MM.1S (cell line): Measurements from ENCODE around the gene ZNF664.
A peak's percentile ranks its signal among the peaks of the same experiment; 100 is the strongest.

Experiments used
- DNase-seq: peaks from one replicate; pipeline ENCODE4 v3.0.0-alpha.2; 2015
- H2AFZ ChIP-seq: fragments of 300-600 bp; sonication (generic); 2 replicates; pipeline ENCODE4 v1.6.0; 2016; ENCODE audit warnings: antibody characterized with exemption, low read length
- H3F3A ChIP-seq: fragments of 300-600 bp; sonication (generic); 2 replicates; pipeline ENCODE4 v1.6.1; 2016; ENCODE audit warnings: mild to moderate bottlenecking, antibody characterized with exemption, low read length, moderate library complexity, mixed read lengths; ENCODE audit not compliant: insufficient read depth
- H3K27ac ChIP-seq: fragments of 300-600 bp; sonication (generic); 2 replicates; pipeline ENCODE4 v1.5.1; 2016; ENCODE audit warnings: mild to moderate bottlenecking, low read length
- H3K27me3 ChIP-seq: fragments of 300-600 bp; sonication (generic); replicated peaks from 2 replicates; pipeline ENCODE4 v1.6.0; 2016; ENCODE audit warnings: low read length; ENCODE audit not compliant: insufficient read depth
- H3K36me3 ChIP-seq: fragments of 300-600 bp; sonication (generic); replicated peaks from 2 replicates; pipeline ENCODE4 v1.6.1; 2016; ENCODE audit warnings: mild to moderate bottlenecking, low read length, mixed read lengths; ENCODE audit not compliant: insufficient read depth
- H3K4me1 ChIP-seq: fragments of 300-600 bp; sonication (generic); 2 replicates; pipeline ENCODE4 v1.6.1; 2016; ENCODE audit warnings: low read length, mixed read lengths
- H3K4me2 ChIP-seq: fragments of 300-600 bp; sonication (generic); 2 replicates; pipeline ENCODE4 v1.6.0; 2016; ENCODE audit warnings: low read depth, low read length
- H3K4me3 ChIP-seq: fragments of 300-600 bp; sonication (generic); 2 replicates; pipeline ENCODE4 v1.5.1; 2016; ENCODE audit warnings: low read length, mixed read lengths
- H3K79me2 ChIP-seq: fragments of 300-600 bp; sonication (generic); 2 replicates; pipeline ENCODE4 v1.6.1; 2016; ENCODE audit warnings: mixed run types, low read length, mixed read lengths
- H3K9ac ChIP-seq: fragments of 300-600 bp; sonication (generic); 2 replicates; pipeline ENCODE4 v1.6.1; 2016; ENCODE audit warnings: low read length, mixed read lengths
- H3K9me2 ChIP-seq: fragments of 300-600 bp; sonication (generic); replicated peaks from 2 replicates; pipeline ENCODE4 v1.6.1; 2016; ENCODE audit warnings: mild to moderate bottlenecking, low read length, mixed read lengths; ENCODE audit not compliant: insufficient read depth
- H3K9me3 ChIP-seq: fragments of 300-600 bp; sonication (generic); replicated peaks from 2 replicates; pipeline ENCODE4 v1.6.1; 2016; ENCODE audit warnings: mild to moderate bottlenecking, low read length, mixed read lengths; ENCODE audit not compliant: insufficient read depth
- H4K20me1 ChIP-seq: fragments of 300-600 bp; sonication (generic); 2 replicates; pipeline ENCODE4 v1.6.1; 2016; ENCODE audit warnings: mild to moderate bottlenecking, low read length, moderate library complexity, mixed read lengths; ENCODE audit not compliant: insufficient read depth
- CTCF ChIP-seq: fragments of 300-600 bp; sonication (generic); IDR thresholded peaks from 2 replicates; pipeline ENCODE4 v1.5.1; 2016; ENCODE audit warnings: antibody characterized with exemption, low read length, mixed read lengths
- EZH2 ChIP-seq: fragments of 300-600 bp; sonication (generic); optimal IDR thresholded peaks from 2 replicates; pipeline ENCODE3; 2017; ENCODE audit warnings: low read depth, mild to moderate bottlenecking, antibody characterized with exemption, low read length, mixed read lengths
- EZH2phosphoT487 ChIP-seq: fragments of 300-600 bp; sonication (generic); IDR thresholded peaks from 2 replicates; pipeline ENCODE4 v1.6.1; 2018; ENCODE audit warnings: antibody characterized with exemption, low read length

ZNF664 gene

GRCh38 chr12:124036657-124037109 lies 63.7 kb downstream of the ZNF664 start:
- no peaks in the 10 kb centered on the region for H3K27me3 ChIP-seq
- H3K9me2 ChIP-seq, result no peaks in the 10 kb centered on the region
- H3K9me3 ChIP-seq, result no peaks in the 10 kb centered on the region
- no peaks in the 10 kb centered on the region for H3K79me2 ChIP-seq
- no peak overlapping the region for H3K4me2 ChIP-seq
- H3K9ac ChIP-seq, result no peak overlapping the region
- no peaks in the 10 kb centered on the region for H3F3A ChIP-seq
- DNase-seq, result peak; percentile 10
- H3K4me3 ChIP-seq, result no peak overlapping the region
- H2AFZ ChIP-seq, result no peak overlapping the region
- no peaks in the 10 kb centered on the region for H4K20me1 ChIP-seq
- no peak overlapping the region for H3K27ac ChIP-seq
- TF ChIP-seq EZH2phosphoT487 (no peak), CTCF (peak; percentile 64)
- H3K4me1 ChIP-seq, result peaks cover 7% of the 10 kb centered on the region; the same call in 1 of the 2 replicates
- H3K36me3 ChIP-seq, result no peaks in the 10 kb centered on the region

GRCh38 chr12:124037331-124037730 lies 64.3 kb downstream of the ZNF664 start:
- Histone ChIP-seq H3K9me2 (no peaks in the 10 kb centered on the region), H3K9ac (no peak overlapping the region), H3K9me3 (no peaks in the 10 kb centered on the region)

GRCh38 chr12:124039276-124039675 lies 66.3 kb downstream of the ZNF664 start:
- no peak for DNase-seq
- Histone ChIP-seq H3K4me3 (no peak overlapping the region), H3K4me1 (peaks cover 7% of the 10 kb centered on the region; the same call in 1 of the 2 replicates), H3F3A (no peaks in the 10 kb centered on the region), H3K27me3 (no peaks in the 10 kb centered on the region), H3K4me2 (no peak overlapping the region), H3K27ac (no peak overlapping the region), H3K9me3 (no peaks in the 10 kb centered on the region), H2AFZ (no peak overlapping the region), H3K9ac (no peak overlapping the region), H3K36me3 (no peaks in the 10 kb centered on the region), H3K79me2 (no peaks in the 10 kb centered on the region), H3K9me2 (no peaks in the 10 kb centered on the region), H4K20me1 (no peaks in the 10 kb centered on the region)
- TF ChIP-seq EZH2phosphoT487, result no peak
- no peak for TF ChIP-seq CTCF
- no peak for TF ChIP-seq EZH2

More at GRCh38 chr12:124037331-124037730, 64.3 kb downstream of the ZNF664 start:
- TF ChIP-seq EZH2phosphoT487 (no peak), EZH2 (no peak), CTCF (no peak)
- H3K4me2 ChIP-seq, result no peak overlapping the region
- H3K36me3 ChIP-seq, result no peaks in the 10 kb centered on the region
- H3K4me3 ChIP-seq, result no peak overlapping the region
- H2AFZ ChIP-seq, result no peak overlapping the region
- no peaks in the 10 kb centered on the region for H3F3A ChIP-seq
- DNase-seq, result no peak
- H3K27me3 ChIP-seq, result no peaks in the 10 kb centered on the region
- no peaks in the 10 kb centered on the region for H4K20me1 ChIP-seq
- no peak overlapping the region for H3K27ac ChIP-seq
- H3K79me2 ChIP-seq, result no peaks in the 10 kb centered on the region
- H3K4me1 ChIP-seq, result peaks cover 7% of the 10 kb centered on the region; the same call in 1 of the 2 replicates
